CD4-positive, alpha-beta T cell treated with Interleukin-1 beta for 1 hour (primary cell): Measurements from ENCODE around the gene LINC01488.

ENCODE experiments used
- DNase-seq, 2 donors: peaks; one replicate each; pipeline ENCODE4 v3.0.0-alpha.2; 2020 to 2022

The LINC01488 gene

GRCh38 chr11:69463995-69464960 is 17.2 kb upstream of the LINC01488 start:
- no peak for DNase-seq

- DNase-seq, result no peak
Measured at GRCh38 chr11:69465236-69466000, 16.0 kb upstream of the LINC01488 start.

GRCh38 chr11:69466039-69466438 is 15.4 kb upstream of the LINC01488 start:
- DNase-seq, result no peak

GRCh38 chr11:69467196-69467595 is 14.3 kb upstream of the LINC01488 start:
- no peak for DNase-seq

GRCh38 chr11:69467646-69468045 is 13.8 kb upstream of the LINC01488 start:
- DNase-seq, result no peak

GRCh38 chr11:69468221-69468620 is 13.2 kb upstream of the LINC01488 start:
- DNase-seq, result no peak

GRCh38 chr11:69468911-69469885 is 12.3 kb upstream of the LINC01488 start:
- no peak for DNase-seq

- no peak for DNase-seq
Measured at GRCh38 chr11:69470301-69470700, 11.2 kb upstream of the LINC01488 start.

GRCh38 chr11:69470793-69471728 is 10.4 kb upstream of the LINC01488 start:
- DNase-seq, result no peak

GRCh38 chr11:69471729-69472540 is 9.5 kb upstream of the LINC01488 start:
- DNase-seq, result no peak

- no peak for DNase-seq
Measured at GRCh38 chr11:69472541-69473275, 8.8 kb upstream of the LINC01488 start.

- no peak for DNase-seq
Measured at GRCh38 chr11:69473276-69473845, 8.1 kb upstream of the LINC01488 start.

GRCh38 chr11:69474736-69475135 is 6.7 kb upstream of the LINC01488 start:
- DNase-seq, result no peak

GRCh38 chr11:69475141-69475865 is 6.2 kb upstream of the LINC01488 start:
- DNase-seq, result no peak

- DNase-seq, result no peak
Measured at GRCh38 chr11:69475866-69476471, 5.5 kb upstream of the LINC01488 start.

- no peak for DNase-seq
Measured at GRCh38 chr11:69476509-69476961, 4.9 kb upstream of the LINC01488 start.

GRCh38 chr11:69477086-69477485 is 4.4 kb upstream of the LINC01488 start:
- DNase-seq, result no peak

- DNase-seq, result no peak
Measured at GRCh38 chr11:69479591-69480271, 1.7 kb upstream of the LINC01488 start.
